SK-N-SH treated with all-trans-retinoic acid at 6 μM for 48 hours (cell line): ENCODE measurements around the gene XYLB.

ENCODE experiments used
- ARNTL ChIP-seq: fragments of 450-650 bp; formaldehyde crosslinking; IDR thresholded peaks from 2 replicates; pipeline ENCODE4 v1.5.0; 2020; ENCODE audit warnings: low read depth, mild to moderate bottlenecking, moderate library complexity, borderline replicate concordance
- GLIS3 ChIP-seq: fragments of 250-450 bp; sonication (Bioruptor Pico); IDR thresholded peaks from 2 replicates; pipeline ENCODE4 v1.5.0; 2020; ENCODE audit warnings: mild to moderate bottlenecking, moderate library complexity
- ISL1 ChIP-seq: fragments of 250-450 bp; sonication (Bioruptor Pico); IDR thresholded peaks from 2 replicates; pipeline ENCODE4 v2.1.2; 2022; ENCODE audit warnings: mild to moderate bottlenecking, moderate library complexity
- POU6F1 ChIP-seq: fragments of 250-450 bp; sonication (Bioruptor Pico); IDR thresholded peaks from 2 replicates; pipeline ENCODE4 v1.8.0; 2021; ENCODE audit warnings: low read depth, mild to moderate bottlenecking, moderate library complexity, borderline replicate concordance
- TF ChIP-seq, protein P1 (sequence below): fragments of 250-450 bp; sonication (Bioruptor Pico); IDR thresholded peaks from 2 replicates; pipeline ENCODE4 v1.8.0; 2020; ENCODE audit warnings: mild to moderate bottlenecking, moderate library complexity, borderline replicate concordance
- TF ChIP-seq, protein P2 (sequence below): fragments of 250-450 bp; sonication (Bioruptor Pico); IDR thresholded peaks from 2 replicates; pipeline ENCODE4 v1.5.0; 2020; ENCODE audit warnings: mild to moderate bottlenecking, moderate library complexity

GRCh38 chr3:38458796-38459498 lies 112.4 kb downstream of the XYLB start:
- TF ChIP-seq GLIS3 (CRISPR knock-in tag) = no peak
- no peak for TF ChIP-seq ISL1 (CRISPR knock-in tag)
- TF ChIP-seq ARNTL (CRISPR knock-in tag) = no peak
- TF ChIP-seq, protein P1, sequence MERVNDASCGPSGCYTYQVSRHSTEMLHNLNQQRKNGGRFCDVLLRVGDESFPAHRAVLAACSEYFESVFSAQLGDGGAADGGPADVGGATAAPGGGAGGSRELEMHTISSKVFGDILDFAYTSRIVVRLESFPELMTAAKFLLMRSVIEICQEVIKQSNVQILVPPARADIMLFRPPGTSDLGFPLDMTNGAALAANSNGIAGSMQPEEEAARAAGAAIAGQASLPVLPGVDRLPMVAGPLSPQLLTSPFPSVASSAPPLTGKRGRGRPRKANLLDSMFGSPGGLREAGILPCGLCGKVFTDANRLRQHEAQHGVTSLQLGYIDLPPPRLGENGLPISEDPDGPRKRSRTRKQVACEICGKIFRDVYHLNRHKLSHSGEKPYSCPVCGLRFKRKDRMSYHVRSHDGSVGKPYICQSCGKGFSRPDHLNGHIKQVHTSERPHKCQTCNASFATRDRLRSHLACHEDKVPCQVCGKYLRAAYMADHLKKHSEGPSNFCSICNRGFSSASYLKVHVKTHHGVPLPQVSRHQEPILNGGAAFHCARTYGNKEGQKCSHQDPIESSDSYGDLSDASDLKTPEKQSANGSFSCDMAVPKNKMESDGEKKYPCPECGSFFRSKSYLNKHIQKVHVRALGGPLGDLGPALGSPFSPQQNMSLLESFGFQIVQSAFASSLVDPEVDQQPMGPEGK (CRISPR knock-in tag) = no peak
- TF ChIP-seq, protein P2, sequence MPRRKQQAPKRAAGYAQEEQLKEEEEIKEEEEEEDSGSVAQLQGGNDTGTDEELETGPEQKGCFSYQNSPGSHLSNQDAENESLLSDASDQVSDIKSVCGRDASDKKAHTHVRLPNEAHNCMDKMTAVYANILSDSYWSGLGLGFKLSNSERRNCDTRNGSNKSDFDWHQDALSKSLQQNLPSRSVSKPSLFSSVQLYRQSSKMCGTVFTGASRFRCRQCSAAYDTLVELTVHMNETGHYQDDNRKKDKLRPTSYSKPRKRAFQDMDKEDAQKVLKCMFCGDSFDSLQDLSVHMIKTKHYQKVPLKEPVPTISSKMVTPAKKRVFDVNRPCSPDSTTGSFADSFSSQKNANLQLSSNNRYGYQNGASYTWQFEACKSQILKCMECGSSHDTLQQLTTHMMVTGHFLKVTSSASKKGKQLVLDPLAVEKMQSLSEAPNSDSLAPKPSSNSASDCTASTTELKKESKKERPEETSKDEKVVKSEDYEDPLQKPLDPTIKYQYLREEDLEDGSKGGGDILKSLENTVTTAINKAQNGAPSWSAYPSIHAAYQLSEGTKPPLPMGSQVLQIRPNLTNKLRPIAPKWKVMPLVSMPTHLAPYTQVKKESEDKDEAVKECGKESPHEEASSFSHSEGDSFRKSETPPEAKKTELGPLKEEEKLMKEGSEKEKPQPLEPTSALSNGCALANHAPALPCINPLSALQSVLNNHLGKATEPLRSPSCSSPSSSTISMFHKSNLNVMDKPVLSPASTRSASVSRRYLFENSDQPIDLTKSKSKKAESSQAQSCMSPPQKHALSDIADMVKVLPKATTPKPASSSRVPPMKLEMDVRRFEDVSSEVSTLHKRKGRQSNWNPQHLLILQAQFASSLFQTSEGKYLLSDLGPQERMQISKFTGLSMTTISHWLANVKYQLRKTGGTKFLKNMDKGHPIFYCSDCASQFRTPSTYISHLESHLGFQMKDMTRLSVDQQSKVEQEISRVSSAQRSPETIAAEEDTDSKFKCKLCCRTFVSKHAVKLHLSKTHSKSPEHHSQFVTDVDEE (CRISPR knock-in tag) = no peak
- no peak for TF ChIP-seq POU6F1 (CRISPR knock-in tag)
